SKM-1 treated with dmso at 0.1 percent for 144 hours (cell line): Measurements from ENCODE around the gene PDZD2.
A peak's percentile ranks its signal among the peaks of the same experiment; 100 is the strongest.
"Not testable (repeated sequence)": the region's sequence is repeated elsewhere in the genome, so short reads cannot be mapped to it uniquely, and the experiment has no call there.

Experiments
- DNase-seq: peaks from one replicate; lab custom pipeline; 2025; ENCODE audit not compliant: unreplicated experiment; lab: John Stamatoyannopoulos, UW

The PDZD2 gene

GRCh38 chr5:32090755-32091128, 451.8 kb downstream of the PDZD2 start:
- DNase-seq = no peak

DNA sequence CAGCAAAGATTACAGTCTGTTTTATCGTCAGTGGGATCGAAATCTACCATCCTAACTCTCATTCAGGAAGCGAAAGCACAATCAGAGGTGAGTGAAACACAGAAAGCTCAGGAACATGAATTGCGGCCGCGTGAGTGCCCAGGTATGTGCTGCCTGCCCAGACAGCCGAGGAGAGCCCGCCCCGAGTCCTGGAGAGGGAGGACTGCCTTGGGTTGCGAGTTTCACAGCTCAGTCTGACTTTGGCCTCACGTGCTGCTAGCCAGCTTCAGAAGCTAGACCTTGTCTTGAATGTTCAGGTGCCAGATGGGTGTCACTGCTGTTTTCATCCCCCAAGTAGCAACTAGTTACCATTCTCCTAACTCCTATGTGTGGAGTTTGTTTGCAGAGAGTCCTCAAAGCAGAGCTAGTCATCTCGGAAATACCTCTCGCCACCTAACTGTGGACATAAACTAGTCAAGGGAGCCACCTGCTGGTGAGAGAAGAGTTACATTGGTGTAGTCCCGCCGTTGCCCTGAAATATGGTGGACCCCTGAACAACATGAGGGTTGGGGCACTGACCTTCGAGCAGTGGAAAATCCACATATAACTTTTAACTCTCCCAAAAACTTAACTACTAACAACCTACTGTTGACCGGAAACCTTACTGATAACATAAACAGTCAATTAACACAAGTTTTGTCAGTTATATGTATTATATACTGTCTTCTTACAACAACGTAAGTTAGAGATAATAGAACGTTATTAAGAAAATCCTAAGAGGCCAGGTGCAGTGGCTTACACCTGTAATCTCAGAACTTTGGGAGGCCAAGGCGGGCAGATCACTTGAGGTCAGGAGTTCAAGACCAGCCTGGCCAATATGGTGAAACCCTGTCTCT, 454.2 kb downstream of the PDZD2 start:
- peak; percentile 73 for DNase-seq

DNA sequence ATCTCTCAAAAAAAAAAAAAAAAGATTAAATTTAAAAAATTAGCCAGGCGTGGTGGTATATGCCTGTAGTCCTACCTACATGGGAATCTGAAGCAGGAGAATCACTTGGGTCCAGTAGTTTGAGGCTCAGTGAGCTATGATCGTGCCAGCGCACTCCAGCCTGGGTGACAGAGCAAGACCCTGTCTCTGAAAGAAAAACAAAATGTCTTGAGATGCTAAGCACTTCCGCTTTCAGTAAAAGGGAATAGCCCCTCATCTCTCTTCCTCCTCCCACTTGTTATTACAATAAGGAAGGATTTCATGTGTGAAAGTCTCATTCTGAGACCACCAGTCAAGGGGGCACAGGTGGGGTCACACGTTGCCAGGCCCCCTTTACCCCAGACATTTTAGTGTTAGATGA, 455.8 kb downstream of the PDZD2 start:
- no peak for DNase-seq

DNA sequence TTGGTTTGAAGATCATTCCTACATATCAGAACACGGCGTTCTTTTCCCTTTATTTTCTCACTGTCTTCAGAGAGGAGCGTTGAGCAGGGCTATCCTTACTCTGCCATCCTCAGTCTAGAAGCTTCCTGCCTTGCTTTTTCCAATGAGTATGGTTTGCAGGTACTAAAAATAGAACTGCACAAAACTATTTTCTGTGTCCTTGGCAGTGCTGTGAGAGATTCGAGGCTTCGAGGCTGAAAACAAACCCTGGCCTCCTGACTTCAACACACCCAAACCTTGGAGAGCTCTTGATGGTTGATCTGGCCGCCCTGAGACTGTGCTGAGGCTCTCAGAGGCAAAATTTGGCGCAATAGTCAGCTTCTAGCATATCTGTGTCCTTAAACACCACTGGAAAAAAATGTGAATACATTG, 456.3 kb downstream of the PDZD2 start:
- no peak for DNase-seq

GRCh38 chr5:32096891-32097595, 458.1 kb downstream of the PDZD2 start:
- no peak for DNase-seq

DNA sequence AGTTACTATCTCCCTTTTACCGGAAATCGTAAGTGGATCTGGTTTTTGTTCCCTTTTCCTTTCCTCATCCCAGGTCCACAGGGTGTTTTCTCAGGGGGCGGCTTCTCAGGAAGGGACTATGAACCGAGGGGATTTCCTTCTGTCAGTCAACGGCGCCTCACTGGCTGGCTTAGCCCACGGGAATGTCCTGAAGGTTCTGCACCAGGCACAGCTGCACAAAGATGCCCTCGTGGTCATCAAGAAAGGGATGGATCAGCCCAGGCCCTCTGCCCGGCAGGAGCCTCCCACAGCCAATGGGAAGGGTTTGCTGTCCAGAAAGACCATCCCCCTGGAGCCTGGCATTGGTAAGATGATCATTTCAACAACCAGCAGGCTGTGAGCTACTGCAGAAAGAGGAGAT, 459.4 kb downstream of the PDZD2 start:
- DNase-seq = no peak

DNA sequence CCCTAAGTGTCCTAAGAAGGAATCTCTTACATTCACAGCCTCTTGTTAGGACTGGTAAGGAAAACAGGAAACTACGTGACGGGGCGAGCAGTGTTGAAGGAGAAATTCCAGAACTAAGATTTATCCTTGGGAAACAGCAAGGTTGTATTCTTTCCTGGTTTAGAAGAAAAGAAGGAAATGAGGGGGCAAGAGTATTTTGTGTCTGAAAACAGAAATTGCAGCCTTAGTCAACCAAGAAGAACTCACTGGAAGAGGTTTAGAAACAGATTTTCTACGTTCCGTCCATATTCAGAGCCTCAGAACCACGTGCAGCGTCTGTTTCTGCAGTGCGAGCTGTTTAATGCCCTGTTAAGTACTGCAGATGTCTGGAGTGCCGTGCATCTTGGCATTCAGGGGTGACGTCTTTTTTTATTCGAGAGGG, 460.0 kb downstream of the PDZD2 start:
- no peak for DNase-seq

GRCh38 chr5:32099486-32100035, 460.6 kb downstream of the PDZD2 start:
- DNase-seq = no peak

DNA sequence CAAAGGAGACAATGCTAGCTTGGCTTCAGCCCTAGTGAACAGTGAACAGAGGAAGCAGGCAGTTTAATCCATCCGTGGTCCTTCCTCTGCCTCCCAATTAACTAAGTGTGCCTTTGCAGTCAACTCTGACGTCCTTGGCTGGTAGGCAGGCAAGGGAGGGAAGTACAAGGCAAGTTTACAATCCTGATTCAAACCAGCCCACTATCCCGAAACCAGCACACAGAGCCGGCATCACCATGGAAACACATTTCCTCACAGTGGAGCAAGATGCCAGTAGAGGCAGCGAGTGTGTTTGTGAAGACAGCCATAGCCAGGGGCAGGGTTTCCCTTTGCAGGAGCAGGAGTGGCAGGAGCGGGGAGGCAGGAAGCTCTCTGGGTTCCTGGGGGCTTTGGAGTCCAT, 461.3 kb downstream of the PDZD2 start:
- no peak for DNase-seq

DNA sequence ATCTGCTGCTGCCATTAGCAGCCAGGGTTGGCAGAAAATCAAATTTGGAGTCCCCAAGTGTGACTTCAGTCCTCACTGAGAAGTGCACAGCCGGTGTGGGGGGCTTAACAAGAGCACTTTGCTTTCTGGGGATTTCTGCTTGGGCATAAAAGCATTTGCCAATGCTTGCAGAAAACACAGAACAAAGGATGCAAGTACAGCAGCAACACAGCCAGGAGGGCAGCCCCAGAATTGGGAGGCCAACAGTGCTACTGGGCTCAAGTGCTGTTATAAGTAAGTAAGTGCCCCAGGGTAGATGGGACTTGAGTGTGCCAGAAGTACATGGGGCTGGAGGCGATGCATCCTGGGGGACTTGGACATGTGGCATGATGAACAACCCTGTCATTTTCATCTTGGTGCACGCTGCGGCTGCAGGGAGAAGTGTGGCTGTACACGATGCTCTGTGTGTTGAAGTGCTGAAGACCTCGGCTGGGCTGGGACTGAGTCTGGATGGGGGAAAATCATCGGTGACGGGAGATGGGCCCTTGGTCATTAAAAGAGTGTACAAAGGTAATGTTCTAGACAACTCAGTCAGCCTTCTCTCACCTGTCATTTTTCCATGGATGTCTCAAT, 461.9 kb downstream of the PDZD2 start:
- DNase-seq = no peak

DNA sequence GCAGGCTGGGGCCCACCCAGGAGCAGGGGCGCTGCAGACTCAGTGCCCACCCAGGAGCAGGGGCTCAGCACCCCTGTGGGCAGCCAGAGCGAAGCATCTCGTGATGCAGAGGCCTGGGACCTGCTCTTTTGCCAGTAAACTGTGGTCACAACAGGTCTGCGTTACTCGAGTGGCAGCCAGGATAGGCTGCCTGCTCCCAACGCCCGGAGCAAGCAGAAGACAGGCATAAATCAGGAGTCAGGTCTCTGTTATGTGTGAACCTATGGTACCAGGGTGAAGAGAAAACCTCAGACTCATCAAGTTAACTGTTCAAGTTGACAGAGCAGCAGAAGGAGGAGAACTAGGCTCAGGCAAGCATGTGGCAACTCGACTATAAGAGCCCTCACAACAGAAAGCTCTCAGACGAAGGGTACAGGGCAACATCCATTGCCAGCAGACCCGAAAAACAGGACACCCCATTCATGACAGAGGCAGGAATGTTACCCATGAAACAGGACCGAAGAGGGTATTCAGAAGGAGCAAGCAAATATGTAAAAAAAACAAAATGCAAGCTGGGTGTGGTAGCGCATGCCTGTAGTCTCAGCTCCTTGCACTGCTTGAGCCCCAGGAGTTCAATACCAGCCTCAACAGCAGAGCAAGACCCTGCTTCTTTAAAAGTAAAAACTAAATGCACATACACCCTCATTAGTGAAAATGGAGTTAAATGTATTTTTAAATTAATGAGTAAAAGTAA, 463.5 kb downstream of the PDZD2 start:
- no peak for DNase-seq

- DNase-seq = no peak
These were observed 464.6 kb downstream of the PDZD2 start for GRCh38 chr5:32103521-32103920.

GRCh38 chr5:32107291-32107690, 468.4 kb downstream of the PDZD2 start:
- DNase-seq = no peak

- no peak for DNase-seq
These were observed 469.2 kb downstream of the PDZD2 start for GRCh38 chr5:32108167-32108566.

DNA sequence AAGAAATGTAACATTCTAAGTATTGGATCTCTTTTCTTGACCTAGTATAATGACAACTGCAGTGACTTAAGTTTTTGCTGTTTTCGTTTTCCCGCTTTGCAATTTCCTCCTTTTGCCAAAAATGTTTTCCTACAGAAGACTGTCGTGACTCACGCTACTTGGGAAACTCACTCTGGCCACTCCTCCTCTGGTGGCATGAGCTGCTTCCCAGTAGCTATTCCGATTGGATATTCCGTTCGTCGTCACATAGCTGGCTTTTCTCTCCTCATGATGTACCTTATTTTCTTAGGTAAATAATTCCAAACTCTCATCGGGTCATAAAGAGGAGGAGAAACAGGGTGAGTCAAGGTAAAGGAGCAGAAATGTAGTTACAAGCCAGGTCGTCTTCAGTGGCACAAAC, 470.3 kb downstream of the PDZD2 start:
- DNase-seq = no peak

DNA sequence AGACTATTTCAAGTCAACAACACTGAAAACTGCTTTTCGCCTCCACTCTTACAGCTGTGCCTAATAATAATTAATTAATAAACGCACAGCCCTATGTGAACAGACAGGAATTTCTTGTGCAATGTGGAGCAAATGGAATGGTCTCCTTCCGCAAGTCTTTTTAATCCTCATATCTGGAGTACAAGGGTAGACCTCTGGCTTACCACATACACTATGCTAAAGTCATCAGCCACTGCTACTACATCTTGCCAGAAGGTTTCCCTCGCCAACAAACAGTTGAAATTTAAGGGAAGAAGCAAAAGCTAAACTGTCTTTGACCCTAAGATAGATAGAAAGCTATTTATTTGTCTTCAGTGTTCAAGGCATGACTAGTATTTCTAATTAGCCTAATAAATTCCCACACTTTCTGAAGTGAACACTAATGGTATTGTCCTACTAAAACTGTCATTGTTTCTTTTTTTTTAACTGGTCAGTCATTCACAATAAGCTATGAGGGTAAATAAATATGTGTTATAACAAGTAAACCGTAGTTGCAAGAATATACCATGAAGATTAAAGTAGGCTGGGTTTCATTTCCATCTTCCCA, 471.3 kb downstream of the PDZD2 start:
- no peak for DNase-seq

DNA sequence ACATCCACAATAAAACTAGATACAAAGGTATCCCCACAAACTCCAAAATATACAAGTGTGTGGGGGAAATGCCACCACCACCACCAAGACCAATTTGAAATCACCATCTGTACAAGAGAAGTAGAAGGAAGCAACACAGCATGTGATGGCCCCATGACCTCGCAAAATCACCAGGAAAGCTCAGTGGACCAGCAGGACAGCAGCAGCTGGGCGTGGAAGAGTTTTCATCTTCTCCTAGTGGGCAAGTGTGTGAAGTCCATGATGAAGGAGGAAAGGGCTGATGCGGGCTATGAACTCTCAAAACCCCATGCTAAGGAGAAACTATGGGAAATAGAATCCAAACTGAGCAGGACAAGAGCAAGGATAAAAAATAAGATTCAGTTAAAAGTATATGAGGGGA, 477.1 kb downstream of the PDZD2 start:
- DNase-seq = no peak

- DNase-seq = no peak
These were observed 477.8 kb downstream of the PDZD2 start for GRCh38 chr5:32116574-32117313.

DNA sequence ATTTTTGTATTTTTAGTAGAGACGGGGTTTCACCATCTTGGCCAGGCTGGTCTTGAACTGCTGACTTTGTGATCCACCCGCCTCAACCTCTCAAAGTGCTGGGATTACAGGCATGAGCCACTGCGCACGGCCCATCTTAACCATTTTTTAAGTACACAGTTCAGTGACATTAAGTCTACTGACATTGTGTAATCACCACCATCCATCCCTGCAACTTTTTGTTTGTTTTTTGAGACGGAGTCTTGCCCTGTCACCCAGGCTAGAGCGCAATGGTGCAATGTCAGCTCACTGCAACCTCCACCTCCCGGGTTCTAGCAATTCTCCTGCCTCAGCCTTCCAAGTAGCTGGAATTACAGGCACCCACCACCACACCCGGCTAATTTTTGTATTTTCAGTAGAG, 480.0 kb downstream of the PDZD2 start:
- not testable (repeated sequence) for DNase-seq
